ENCODE measurements around the gene USP10. TPM values are rescaled to one million over a fixed set of nuclear protein-coding genes. Genes with fewer than 3 reads are reported as not detected.

The USP10 gene
- total and polyA plus RNA-seq, 2 donors from 2014 or later: 36.8 to 79.5 TPM

- no peaks in the 10 kb centered on the region for H3K27me3 ChIP-seq (ENCODE audit: control insufficient read depth, insufficient read depth, low read length)
- no peak for DNase-seq
- H3K9ac ChIP-seq (ENCODE audit: low read length in 3 of 3): no peak overlapping the region
- H3K36me3 ChIP-seq (ENCODE audit: control insufficient read depth in 2 of 3, insufficient read depth in 3 of 3, low read length in 3 of 3): no peaks in the 10 kb centered on the region
- H3K4me3 ChIP-seq (ENCODE audit: low read length in 3 of 3): no peak overlapping the region
- H3K9me3 ChIP-seq (ENCODE audit: control insufficient read depth in 2 of 3, insufficient read depth in 1 of 3, low read length in 3 of 3): no peaks in the 10 kb centered on the region
- intact Hi-C loops (cut with DNase I): no loop called here
- no peak overlapping the region for H3K27ac ChIP-seq (ENCODE audit: low read depth in 2 of 2, low read length in 2 of 2)
- H3K4me1 ChIP-seq (ENCODE audit: control insufficient read depth in 2 of 3, insufficient read depth in 2 of 3, low read depth in 1 of 3, low read length in 3 of 3): peaks cover 0 to 6% (median 0%) of the 10 kb centered on the region in 3 donors
- no peak for TF ChIP-seq CTCF (IDR thresholded peaks at IDR 0.05; ENCODE audit: borderline replicate concordance, extremely low read depth, insufficient read depth)
- FAIRE-seq: no peak
Measured at GRCh38 chr16:84789431-84789830, 89.6 kb downstream of the USP10 start.

GRCh38 chr16:84790301-84790700, 90.5 kb downstream of the USP10 start:
- Histone ChIP-seq H3K9ac (ENCODE audit: low read length in 3 of 3) (no peak overlapping the region), H3K27ac (ENCODE audit: low read depth in 2 of 2, low read length in 2 of 2) (no peak overlapping the region), H3K4me3 (ENCODE audit: low read length in 3 of 3) (no peak overlapping the region), H3K4me1 (ENCODE audit: control insufficient read depth in 2 of 3, insufficient read depth in 2 of 3, low read depth in 1 of 3, low read length in 3 of 3) (peaks cover 0 to 6% (median 0%) of the 10 kb centered on the region in 3 donors), H3K36me3 (ENCODE audit: control insufficient read depth in 2 of 3, insufficient read depth in 3 of 3, low read length in 3 of 3) (no peaks in the 10 kb centered on the region), H3K27me3 (ENCODE audit: control insufficient read depth, insufficient read depth, low read length) (no peaks in the 10 kb centered on the region), H3K9me3 (ENCODE audit: control insufficient read depth in 2 of 3, insufficient read depth in 1 of 3, low read length in 3 of 3) (no peaks in the 10 kb centered on the region)
- FAIRE-seq (no peak), DNase-seq (no peak)
- no peak for TF ChIP-seq CTCF (IDR thresholded peaks at IDR 0.05; ENCODE audit: borderline replicate concordance, extremely low read depth, insufficient read depth)
- intact Hi-C loops (cut with DNase I): no loop called here

GRCh38 chr16:84791088-84791487, 91.3 kb downstream of the USP10 start:
- no peak overlapping the region for H3K4me3 ChIP-seq (ENCODE audit: low read length in 3 of 3)
- H3K36me3 ChIP-seq (ENCODE audit: control insufficient read depth in 2 of 3, insufficient read depth in 3 of 3, low read length in 3 of 3): no peaks in the 10 kb centered on the region
- no peaks in the 10 kb centered on the region for H3K9me3 ChIP-seq (ENCODE audit: control insufficient read depth in 2 of 3, insufficient read depth in 1 of 3, low read length in 3 of 3)
- no peak overlapping the region for H3K9ac ChIP-seq (ENCODE audit: low read length in 3 of 3)
- intact Hi-C loops (cut with DNase I): no loop called here
- no peak for TF ChIP-seq CTCF (IDR thresholded peaks at IDR 0.05; ENCODE audit: borderline replicate concordance, extremely low read depth, insufficient read depth)
- H3K27ac ChIP-seq (ENCODE audit: low read depth in 2 of 2, low read length in 2 of 2): no peak overlapping the region
- peaks cover 0 to 6% (median 0%) of the 10 kb centered on the region in 3 donors for H3K4me1 ChIP-seq (ENCODE audit: control insufficient read depth in 2 of 3, insufficient read depth in 2 of 3, low read depth in 1 of 3, low read length in 3 of 3)
- FAIRE-seq (no peak), DNase-seq (no peak)
- H3K27me3 ChIP-seq (ENCODE audit: control insufficient read depth, insufficient read depth, low read length): no peaks in the 10 kb centered on the region

GRCh38 chr16:84791501-84791900, 91.7 kb downstream of the USP10 start:
- H3K36me3 ChIP-seq (ENCODE audit: control insufficient read depth in 2 of 3, insufficient read depth in 3 of 3, low read length in 3 of 3): no peaks in the 10 kb centered on the region
- FAIRE-seq: no peak
- peaks cover 0 to 3% (median 0%) of the 10 kb centered on the region in 3 donors for H3K4me1 ChIP-seq (ENCODE audit: control insufficient read depth in 2 of 3, insufficient read depth in 2 of 3, low read depth in 1 of 3, low read length in 3 of 3)
- intact Hi-C loops (cut with DNase I): no loop called here
- no peak overlapping the region for H3K9ac ChIP-seq (ENCODE audit: low read length in 3 of 3)
- H3K9me3 ChIP-seq (ENCODE audit: control insufficient read depth in 2 of 3, insufficient read depth in 1 of 3, low read length in 3 of 3): no peaks in the 10 kb centered on the region
- H3K27ac ChIP-seq (ENCODE audit: low read depth in 2 of 2, low read length in 2 of 2): no peak overlapping the region
- no peak for DNase-seq
- no peak overlapping the region for H3K4me3 ChIP-seq (ENCODE audit: low read length in 3 of 3)
- H3K27me3 ChIP-seq (ENCODE audit: control insufficient read depth, insufficient read depth, low read length): no peaks in the 10 kb centered on the region
- TF ChIP-seq CTCF (IDR thresholded peaks at IDR 0.05; ENCODE audit: borderline replicate concordance, extremely low read depth, insufficient read depth): no peak
